GM21576 (cell line): Measurements from ENCODE around the gene MRPL45.

Source experiments
- ATAC-seq: cut with Tn5 transposase; IDR thresholded peaks from one replicate; pipeline ENCODE4 v1.9.1; 2021; ENCODE audit warnings: mild to moderate bottlenecking, moderate library complexity; ENCODE audit not compliant: unreplicated experiment

MRPL45 gene

DNA sequence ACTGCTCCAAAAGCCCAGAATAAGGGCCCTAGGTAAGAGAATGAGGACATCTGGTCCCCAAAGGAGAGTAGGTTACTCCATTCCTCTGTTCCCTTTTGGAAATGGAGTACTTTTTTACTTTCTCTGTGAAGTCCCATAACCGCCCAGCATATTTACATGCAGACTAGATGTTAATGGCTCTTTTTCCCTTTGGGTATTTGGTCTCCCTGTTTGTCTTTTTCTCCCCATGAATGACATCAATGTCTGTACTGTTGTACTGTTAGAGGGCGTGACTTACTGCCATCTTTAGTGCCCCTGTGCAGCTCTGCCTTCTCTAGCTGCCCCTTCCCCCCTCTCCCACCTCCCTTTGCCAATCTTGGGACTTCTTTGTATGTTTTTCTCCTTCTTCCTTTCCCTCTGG, 27.8 kb downstream of the MRPL45 start:
- ATAC-seq: no peak

DNA sequence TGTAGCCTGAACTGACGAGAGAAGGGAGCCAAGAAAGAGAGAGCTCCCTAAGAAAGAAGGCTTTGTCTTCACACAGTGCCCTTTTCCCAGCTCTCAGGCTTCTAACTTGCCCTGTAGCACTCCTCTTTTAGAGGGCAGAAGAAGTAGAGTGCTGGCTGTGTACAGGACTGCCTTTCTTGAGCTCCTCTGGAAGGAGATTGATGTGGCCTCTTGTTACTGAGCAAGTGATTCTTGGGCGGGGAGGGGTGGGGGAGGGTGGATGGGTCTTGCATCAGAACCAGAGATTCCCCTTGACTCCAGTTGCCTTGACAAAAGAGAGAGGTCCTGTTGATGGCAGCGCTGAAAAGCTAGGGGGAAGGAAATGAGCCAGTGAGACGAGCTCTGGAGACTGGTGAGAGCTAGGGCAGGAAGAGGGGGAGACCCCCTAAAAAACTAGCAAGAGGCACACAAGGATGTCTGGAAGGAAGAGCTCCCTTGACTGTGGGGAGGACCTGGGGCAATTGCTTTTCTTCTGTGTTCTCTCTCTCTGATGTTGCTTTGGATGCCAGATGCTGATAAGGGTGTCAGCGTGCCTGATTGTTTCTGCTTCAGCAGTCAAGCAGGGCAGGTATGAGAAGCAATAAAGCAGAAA, 28.4 kb downstream of the MRPL45 start:
- no peak for ATAC-seq

DNA sequence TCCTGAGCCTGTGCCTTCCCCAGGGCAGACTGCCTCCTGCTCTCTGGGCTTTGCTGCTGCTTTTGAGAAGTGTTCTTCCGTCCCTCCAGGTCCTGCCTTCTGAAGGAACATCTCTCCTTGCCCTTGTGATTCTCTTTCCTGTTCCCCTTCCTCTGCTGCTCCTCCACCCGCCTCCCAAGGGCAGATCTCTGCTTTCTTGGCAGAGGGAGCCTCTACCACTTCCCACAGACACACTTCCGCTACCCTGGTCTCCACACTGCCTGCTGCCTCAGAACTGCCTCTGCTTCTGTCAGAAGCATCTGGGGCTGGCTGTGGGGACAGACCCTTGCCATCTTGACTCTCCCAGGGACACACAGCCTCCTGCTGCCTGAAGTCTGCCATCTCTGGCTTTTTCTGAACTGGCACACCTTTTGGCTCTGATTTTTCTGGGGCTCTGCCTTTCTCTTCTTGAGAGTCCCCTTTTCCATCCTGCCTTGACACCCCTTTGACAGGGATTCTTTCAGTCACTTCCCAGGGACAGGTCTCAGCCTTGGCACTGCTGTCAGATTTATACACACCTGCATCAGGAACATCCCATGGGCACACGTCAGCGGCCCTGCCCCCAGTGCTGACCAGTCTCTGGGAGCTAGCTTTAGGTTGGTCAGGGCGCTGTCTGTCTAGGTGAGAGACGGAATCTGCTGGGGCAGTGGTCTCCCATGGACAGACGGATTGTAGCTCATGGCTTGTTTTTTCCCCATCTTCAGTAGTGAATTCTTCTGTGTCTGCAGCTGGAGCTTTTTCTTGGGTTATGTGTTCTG, 30.2 kb downstream of the MRPL45 start:
- no peak for ATAC-seq

DNA sequence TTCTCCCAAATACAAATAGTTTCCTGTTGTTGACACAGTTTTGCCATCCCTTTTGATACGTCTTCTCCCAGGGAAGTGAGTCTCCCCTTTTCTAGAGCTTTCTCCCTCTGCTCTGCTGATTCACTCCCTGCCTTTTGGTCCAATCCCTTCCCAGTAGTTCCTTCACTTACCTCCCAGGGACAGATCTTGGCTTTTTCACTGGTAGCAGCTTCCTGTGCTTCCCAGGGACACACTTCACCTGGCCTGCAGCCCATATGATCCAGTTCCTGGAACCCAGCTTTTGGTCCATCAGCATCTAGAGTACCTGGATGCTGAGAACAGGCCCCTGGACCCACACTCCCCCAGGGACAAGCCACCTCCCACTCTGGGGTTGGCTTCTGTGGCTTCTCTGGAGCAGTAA, 31.0 kb downstream of the MRPL45 start:
- ATAC-seq: no peak

DNA sequence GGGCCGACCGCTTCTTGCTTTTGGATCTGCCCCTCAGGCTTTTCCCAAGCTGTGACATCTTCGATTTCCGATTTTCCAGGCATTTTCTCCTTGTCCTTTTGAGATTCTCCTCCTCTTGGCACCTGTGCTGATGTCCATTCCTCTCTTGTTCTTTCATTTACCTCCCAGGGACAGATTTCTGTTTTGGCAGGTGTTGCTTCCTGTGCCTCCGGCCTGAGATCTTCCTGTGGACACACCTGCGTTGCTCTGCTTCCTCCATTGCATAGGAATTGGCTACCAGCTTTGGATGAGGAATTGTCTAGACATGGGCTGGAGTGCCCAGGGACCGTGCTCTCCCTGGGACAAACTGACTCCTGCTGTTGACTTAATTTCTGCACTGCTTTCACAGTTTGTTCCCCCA, 31.7 kb downstream of the MRPL45 start:
- no peak for ATAC-seq

DNA sequence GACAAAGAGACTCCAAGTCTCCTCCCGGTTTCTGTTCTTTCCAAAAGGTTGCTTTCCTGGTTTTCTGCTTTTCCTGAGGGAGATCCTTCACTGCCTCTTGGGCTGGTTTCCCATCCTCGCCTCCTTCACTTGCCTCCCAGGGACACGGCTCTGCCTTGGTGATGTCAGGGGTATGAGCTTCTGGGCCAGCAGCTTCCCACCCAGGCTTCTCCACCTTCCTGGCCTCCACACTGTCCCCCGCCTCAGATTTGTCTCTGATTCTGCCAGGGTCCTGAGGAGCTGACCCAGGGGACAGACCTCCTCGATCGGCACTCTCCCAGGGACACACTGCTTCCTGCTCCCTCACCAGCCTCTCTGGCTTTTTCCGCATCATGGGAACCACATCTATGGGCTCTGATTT, 32.3 kb downstream of the MRPL45 start:
- ATAC-seq: no peak

DNA sequence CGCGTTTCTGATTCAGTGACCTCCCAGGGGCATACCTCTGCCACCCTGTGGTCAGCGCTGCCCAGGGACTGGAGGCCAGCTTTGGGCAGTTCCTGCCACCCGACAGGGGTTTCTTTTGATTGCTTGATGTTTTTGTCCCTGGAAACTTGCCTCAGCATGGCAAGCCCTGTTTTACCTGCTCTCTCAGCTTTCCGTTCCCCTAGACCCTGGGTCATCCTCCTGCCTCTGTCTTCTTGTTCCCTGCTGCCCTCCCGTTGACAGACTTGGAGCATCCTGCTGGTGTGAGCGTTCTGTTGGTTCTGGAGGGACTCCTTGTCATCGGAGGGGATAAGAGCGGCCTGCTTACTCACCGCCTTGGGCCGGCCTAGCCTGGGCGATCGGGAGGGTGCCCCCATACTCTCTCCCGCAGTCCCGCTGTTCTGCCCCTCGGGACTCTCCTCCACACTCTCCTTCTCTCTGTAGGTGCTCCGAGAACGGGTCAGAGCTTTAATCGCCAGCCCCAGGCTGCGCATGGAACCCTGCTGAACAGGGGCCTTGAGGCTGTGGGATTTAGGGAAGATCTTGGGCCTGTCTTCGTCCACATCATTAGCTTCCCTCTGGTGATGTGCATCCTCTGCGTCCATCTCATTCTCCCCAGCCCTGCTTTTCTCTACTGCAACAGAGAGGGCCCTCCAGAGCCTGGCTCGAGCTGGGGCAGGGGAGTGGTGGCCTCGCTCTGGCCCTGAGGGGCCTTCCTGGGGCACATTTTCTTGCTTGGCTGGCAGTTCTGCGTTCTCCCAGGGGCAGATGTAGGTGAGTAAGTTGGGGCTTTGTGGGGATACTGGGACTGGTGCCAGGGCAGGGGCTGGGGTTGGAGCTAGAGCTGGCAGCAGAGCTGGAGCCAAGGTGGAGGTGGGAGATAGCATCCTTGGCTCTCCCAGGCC, 33.1 kb downstream of the MRPL45 start:
- no peak for ATAC-seq

DNA sequence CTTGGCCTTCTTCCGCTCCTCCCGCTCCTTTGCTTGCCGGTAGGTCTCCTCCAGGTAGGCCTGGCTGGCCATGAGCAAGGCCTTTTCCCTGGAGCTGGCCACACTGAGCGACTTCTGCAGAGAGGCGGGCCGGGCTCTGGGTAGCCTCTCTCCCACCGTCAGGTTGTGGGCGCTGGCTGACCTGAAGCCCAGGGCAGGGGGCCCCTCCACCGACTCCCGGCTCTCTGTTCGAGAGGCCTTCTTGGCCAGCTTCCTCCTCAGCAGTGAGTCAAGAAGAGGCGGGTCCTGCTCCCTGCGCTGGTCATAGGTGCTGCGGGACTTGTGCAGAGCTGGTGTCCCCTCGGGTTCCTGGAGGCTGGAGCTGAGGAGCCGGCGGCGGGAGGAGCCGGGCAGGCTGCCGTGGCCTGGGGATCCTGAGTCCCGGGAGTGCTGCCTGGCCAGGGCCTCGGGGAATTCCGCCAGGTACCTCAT, 34.0 kb downstream of the MRPL45 start:
- no peak for ATAC-seq

DNA sequence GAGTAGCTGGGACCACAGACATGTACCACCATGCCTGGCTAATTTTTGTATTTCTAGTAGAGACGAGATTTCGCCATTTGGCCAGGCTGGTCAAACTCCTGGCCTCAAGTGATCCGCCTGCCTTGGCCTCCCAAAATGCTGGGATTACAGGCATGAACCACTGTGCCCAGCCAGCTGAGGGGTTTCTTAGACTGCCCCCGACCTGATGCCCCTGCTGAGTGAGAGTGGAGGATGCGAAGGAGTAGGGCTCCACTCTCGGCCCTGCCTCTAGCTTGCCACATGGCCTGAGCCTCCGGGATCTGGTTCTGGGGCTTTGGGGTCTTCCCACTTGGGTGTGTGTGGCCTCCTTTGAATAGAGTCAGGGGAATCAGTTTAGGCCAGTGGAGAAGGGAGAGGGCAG, 35.8 kb downstream of the MRPL45 start:
- no peak for ATAC-seq

DNA sequence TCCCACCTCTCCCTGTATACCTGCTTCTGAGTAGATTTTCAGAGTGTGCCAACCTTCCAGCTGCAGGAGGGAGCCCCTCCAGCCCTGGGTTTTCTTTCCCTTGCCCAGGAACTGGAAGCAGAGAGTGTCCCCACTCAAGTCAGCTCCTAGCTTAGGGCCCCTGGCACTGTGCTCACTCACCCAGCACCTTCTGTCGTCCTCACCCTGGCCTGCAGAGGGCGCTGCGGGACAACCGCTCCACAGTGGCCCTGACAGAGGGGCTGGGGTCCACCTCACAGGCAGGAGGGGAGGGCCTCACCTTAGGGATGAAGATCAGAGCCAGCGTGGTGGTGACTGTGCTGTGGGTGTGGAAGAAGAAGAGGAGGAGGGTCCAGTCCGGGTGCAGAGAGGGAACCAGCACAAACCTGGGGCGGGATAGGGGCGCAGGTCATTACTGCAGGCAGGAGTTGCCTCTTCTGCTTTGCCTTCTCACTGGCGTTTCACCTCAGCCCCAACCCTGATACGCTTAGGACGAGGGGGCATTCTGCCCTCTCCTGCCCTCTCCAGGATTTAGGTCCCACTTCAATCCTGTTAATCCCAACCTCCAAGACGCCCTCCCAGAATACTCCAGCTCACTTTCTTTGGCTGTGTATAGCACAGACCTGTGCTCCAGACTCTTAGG, 36.8 kb downstream of the MRPL45 start:
- ATAC-seq: no peak

DNA sequence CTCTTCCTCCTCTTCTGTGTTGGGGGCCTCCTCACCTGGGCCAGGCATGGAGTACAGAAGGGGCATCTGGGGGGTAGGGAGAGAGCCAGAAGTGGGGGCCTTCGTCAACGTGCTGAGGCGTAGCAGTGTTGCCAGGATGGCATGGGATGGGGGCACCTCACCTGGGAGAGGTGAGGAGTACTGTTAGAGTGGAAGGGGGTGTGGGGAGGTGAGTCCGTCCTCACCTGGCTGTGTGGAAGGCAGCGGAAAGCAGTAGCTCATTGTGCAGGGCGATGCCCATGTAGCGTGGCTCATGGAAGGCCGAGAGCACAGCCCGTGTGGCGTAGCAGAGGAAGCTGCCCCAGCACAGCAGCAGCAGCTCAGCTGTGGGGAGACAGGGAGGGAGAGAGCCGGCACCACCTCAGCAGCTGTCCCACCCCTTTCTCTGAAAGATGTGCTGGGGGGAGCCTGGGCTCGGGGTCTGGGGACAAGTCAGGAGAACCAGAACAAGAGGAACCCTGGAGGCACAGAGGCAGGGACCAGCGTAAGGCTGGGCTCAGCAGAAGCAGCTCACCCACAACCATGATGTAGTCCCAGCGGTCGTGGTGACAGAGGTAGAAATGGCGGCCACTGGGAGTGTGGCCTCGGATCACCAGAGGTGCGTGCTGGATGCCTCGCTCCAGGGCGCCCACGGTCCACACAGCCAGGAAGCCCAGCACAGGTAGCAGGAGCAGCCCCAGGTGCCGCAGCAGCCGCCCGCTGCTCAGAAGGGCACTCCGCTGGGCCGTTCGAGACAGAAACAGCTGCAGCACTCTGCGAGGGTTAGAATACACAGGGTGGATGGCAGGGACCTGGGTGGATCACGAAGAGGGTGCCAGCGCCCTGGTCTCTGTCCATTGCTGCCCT, 37.8 kb downstream of the MRPL45 start:
- ATAC-seq: no peak

DNA sequence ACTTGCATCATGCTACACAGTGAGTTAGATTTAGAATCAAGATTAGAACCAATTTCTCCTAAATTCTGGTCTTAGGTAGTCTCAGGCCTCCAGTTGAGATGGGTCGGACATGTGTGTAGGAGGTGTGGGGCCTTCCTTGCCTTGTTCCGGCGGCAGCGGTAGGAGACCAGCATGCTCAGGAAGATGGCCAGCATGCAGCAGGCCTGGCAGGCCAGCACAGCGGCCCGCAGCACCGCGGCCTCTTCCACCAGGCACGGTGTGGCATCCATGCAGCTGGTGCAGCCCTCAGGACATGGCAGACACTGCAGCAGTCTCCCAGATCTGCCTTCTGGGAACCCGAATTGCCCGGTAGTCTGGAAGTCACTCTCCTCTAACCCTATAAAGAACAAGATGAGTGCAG, 39.9 kb downstream of the MRPL45 start:
- no peak for ATAC-seq

DNA sequence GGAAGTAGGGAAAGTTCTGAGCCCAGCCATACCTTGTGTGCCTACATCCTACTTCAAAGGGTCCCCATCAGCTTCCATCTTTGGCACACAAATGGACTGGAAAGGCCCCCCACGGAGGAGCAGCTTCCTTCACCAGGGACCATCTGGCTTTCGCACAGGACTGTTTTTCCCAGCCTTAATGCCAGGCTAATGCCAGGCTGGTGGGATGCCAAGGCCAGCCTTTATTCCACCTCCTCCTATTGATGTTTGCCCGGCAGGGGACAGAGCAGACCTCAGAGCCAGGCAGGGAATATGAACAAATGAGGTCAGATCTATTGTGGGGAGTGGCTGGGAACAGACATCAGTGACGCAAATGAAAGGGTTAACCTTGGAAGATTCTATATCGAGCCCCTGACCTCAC, 41.1 kb downstream of the MRPL45 start:
- ATAC-seq: no peak

DNA sequence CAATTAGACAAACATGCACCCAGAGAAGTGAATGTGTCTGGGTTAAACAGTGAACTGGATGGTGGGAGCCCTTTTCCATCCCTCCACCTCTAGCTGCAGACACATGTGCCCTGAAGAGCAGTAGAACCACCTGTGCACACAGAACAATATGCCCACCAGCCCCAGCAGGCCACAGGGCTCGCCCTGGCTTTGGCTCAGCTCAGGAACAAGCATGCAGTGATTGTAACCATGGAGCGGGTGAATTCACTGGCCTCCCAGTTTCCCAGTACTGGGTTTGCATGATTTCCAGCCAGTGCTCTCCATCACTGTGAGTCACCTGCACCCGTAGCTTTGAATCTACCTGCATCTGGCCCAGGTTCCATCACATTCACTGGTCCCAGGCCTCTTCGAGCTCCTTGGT, 41.6 kb downstream of the MRPL45 start:
- no peak for ATAC-seq

DNA sequence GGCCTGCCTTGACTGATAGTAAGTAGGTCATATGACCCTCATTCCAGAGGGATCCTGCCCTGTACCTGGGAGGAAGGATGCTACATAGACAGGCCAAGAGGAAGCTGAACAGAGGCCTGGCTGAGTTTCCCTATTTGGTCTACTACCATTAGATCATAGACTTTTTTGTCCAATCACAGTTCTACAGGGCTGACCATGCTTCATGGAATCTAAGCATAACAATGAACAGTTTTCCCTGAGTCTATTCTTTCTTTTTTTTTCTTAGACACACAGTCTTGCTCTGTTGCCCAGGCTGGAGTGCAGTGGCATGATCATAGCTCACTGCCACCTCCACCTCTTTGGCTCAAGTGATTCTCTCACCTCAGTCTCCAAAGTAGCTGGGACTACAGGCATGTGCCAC, 42.9 kb downstream of the MRPL45 start:
- ATAC-seq: no peak

DNA sequence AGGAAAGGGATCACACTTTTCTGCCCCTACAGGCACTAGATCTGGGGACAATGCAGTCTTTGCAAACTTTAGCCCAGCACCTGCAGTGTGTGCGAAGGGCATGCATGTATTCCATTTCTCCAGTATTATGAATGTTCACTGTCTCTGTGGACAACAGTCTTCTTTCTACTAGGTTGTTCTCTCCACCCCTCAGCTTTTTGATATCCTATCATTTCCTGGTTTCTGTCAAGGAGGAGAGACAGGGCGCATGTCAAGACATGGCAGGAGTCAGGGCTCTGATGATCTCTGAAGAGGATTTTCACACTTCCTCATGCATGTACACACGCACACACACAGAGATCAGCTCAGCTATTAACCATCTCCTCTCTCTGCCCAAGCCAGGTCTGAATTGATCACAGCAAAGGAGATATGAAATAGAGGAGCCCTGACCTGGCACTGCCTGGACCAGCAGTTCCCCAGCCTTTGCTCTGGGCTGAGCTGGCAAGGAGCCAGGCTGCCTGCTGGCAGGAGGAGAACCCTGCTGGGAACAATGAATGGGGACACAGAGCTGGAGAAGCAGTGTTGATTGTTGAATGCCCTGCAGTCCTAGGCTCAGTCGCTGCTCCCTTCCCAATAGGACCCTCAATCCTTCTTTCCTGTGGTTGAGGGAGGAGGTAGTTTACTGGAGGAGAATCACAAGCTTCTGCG, 44.2 kb downstream of the MRPL45 start:
- no peak for ATAC-seq

DNA sequence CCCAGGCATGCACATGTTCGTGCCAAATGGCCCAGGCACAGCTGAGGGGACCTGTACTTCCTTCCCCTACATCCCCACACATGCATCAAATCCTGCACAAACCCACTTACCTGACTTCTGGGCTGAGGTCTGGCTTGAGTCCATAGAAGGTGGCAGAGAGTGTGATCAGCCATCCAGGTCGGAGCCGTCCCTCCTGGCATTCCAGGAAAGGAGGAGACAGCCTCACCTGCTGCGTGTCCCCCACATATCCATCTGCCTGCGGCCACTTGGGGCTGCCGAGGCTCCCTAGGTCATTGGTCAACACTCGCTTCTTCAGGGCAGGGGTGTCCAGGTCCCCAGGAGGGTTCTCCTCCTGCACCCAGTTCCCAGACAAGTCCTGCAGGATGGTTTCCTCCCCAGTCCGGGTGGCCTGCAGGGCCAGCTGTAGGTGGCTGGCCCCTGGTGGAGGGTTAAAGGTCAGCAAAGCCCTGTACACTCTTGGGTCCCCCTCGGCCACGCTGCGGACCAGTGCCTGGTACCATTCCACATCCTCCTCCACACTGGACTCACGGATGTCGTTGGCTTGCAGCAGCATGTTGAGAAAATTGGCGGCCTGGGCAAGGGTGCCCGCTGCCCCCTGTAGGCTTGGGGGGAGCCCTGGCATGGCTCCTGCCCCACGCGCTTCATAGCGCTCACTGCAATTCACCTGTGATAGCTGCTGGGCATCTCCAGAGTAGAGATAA, 46.1 kb downstream of the MRPL45 start:
- ATAC-seq: no peak

DNA sequence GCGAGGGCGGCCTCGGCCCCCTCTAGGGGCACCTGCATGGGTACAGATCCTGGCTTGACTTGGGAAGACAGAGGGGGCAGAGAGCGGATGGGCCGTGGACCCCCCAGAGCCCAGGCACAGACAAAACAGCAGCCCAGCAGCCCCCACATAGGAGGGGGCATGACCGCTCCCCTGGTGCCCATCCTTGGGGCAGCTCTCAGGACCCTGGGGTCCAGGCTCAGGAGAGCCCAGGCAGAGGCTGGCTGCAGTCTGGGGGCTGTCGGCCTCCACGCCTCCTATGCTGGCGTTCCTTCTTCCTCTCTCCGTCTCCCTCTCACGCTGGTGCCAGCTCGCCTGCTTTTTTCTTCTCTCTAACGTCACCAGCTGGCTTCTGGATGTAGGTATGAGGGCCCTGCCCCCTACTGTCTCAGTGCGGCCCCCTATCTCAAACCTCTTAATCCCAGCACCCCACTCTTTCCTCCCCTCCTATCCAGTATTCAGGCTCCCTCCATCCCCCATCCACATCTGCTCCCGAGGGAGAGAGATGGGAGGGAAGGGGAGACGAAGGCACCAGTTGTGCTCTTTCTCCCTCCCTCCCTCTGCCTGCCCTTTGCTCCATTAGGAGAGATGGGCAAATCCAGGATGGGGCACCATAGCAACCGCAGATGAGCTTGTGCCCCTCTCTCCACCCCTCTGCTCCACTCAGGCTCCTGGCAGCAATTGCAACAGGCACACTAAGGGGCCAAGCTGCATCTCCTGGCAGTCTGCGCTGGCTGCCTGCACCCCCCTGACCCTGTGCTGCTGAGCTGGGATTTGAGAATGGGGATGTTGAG, 46.8 kb downstream of the MRPL45 start, which contains the start of gene GPR179:
Gene GPR179 (minus strand): TSS at position 349 of the 812 bp plus-strand sequence. CDS start 167 bp downstream, at position 182.
- ATAC-seq: no peak
